ENCODE measurements around the gene AKAP13.
A peak's percentile ranks its signal among the peaks of the same experiment; 100 is the strongest.
"Not testable (repeated sequence)": the region's sequence is repeated elsewhere in the genome, so short reads cannot be mapped to it uniquely, and the experiment has no call there.

The AKAP13 gene

GRCh38 chr15:85792102-85792731 lies 411.8 kb downstream of the AKAP13 start:
- no peak for DNase-seq (ENCODE audit: low read depth, low spot score)
- no peak overlapping the region for H3K4me3 ChIP-seq (ENCODE audit: low read length)

GRCh38 chr15:85792912-85793590 lies 412.6 kb downstream of the AKAP13 start:
- peak overlapping the region; percentile 73 for H3K4me3 ChIP-seq (ENCODE audit: low read length)

GRCh38 chr15:85793641-85794597 lies 413.5 kb downstream of the AKAP13 start:
- no peak for DNase-seq (ENCODE audit: low read depth, low spot score)
- H3K4me3 ChIP-seq (ENCODE audit: low read length): peak overlapping the region; percentile 73

More at GRCh38 chr15:85792912-85793590, 412.6 kb downstream of the AKAP13 start:
- DNase-seq (ENCODE audit: low read depth, low spot score): no peak

GRCh38 chr15:85794598-85795336 lies 414.4 kb downstream of the AKAP13 start, which contains the start of gene KLHL25:
KLHL25 (minus strand) TSS chr15:85794925; CDS start chr15:85769810, 25,115 bp downstream.
- DNase-seq (ENCODE audit: low read depth, low spot score): peak; percentile 91
- peak within 1 kb of the TSS; percentile 73 for H3K4me3 ChIP-seq (ENCODE audit: low read length)

GRCh38 chr15:85795337-85796305 lies 415.2 kb downstream of the AKAP13 start:
- no peak for DNase-seq (ENCODE audit: low read depth, low spot score)
- peak overlapping the region; percentile 56 for H3K4me3 ChIP-seq (ENCODE audit: low read length)

GRCh38 chr15:85796371-85796770 lies 416.0 kb downstream of the AKAP13 start:
- not testable (repeated sequence) for H3K4me3 ChIP-seq (ENCODE audit: low read length); DNase-seq (ENCODE audit: low read depth, low spot score)
